ENCODE results near the gene KRTAP9-7. TPM values are rescaled to one million over a fixed set of nuclear protein-coding genes. Genes with fewer than 3 reads are reported as not detected.
"Not testable (repeated sequence)": the region's sequence is repeated elsewhere in the genome, so short reads cannot be mapped to it uniquely, and the experiment has no call there.

KRTAP9-7 gene, protein sequence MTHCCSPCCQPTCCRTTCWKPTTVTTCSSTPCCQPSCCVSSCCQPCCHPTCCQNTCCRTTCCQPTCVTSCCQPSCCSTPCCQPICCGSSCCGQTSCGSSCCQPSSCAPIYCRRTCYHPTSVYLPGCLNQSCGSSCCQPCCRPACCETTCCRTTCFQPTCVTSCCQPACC
- total RNA-seq, result not detected in 2 replicates

DNA sequence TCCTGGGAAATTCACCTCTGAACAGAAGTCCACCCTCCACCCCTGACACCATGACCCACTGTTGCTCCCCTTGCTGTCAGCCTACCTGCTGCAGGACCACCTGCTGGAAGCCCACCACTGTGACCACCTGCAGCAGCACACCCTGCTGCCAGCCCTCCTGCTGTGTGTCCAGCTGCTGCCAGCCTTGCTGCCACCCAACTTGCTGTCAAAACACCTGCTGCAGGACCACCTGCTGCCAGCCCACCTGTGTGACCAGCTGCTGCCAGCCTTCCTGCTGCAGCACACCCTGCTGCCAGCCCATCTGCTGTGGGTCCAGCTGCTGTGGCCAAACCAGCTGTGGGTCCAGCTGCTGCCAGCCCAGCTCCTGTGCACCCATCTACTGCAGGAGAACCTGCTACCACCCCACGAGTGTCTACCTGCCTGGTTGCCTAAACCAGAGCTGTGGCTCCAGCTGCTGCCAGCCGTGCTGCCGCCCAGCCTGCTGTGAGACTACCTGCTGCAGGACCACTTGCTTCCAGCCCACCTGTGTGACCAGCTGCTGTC, at the start of gene KRTAP9-7:
Gene KRTAP9-7 (plus strand): TSS at position 51 of the 543 bp plus-strand sequence. CDS start 0 bp downstream, at position 51.
- H3K4me3 ChIP-seq (ENCODE audit: low read depth, low read length); DNase-seq (ENCODE audit: low read depth): not testable (repeated sequence)

DNA sequence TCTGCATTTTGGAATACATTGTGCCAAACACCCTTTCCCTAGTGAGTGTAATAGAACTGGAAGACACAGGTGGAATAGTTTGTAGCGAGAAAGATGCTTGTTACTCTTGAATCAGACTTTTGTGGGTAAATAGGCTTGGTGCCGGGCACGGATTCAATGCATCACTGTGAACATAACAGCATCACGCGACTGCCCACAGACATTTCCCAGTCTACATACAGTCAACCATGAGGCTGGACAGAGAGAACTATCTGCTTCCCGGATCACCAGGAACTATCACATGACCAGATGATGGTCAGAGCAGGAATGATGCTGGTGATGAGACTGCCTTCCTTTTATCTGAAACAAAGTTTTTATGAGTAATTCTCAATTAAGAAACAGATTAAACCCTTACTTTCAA, 49.4 kb upstream of the KRTAP9-7 start:
- no peak overlapping the region for H3K4me3 ChIP-seq (ENCODE audit: low read depth, low read length)
- DNase-seq (ENCODE audit: low read depth), result no peak
- TF ChIP-seq, protein P1, sequence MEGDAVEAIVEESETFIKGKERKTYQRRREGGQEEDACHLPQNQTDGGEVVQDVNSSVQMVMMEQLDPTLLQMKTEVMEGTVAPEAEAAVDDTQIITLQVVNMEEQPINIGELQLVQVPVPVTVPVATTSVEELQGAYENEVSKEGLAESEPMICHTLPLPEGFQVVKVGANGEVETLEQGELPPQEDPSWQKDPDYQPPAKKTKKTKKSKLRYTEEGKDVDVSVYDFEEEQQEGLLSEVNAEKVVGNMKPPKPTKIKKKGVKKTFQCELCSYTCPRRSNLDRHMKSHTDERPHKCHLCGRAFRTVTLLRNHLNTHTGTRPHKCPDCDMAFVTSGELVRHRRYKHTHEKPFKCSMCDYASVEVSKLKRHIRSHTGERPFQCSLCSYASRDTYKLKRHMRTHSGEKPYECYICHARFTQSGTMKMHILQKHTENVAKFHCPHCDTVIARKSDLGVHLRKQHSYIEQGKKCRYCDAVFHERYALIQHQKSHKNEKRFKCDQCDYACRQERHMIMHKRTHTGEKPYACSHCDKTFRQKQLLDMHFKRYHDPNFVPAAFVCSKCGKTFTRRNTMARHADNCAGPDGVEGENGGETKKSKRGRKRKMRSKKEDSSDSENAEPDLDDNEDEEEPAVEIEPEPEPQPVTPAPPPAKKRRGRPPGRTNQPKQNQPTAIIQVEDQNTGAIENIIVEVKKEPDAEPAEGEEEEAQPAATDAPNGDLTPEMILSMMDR (conservative IDR thresholded peaks at IDR 0.05; ENCODE audit: low read depth, low read length), result no peak

DNA sequence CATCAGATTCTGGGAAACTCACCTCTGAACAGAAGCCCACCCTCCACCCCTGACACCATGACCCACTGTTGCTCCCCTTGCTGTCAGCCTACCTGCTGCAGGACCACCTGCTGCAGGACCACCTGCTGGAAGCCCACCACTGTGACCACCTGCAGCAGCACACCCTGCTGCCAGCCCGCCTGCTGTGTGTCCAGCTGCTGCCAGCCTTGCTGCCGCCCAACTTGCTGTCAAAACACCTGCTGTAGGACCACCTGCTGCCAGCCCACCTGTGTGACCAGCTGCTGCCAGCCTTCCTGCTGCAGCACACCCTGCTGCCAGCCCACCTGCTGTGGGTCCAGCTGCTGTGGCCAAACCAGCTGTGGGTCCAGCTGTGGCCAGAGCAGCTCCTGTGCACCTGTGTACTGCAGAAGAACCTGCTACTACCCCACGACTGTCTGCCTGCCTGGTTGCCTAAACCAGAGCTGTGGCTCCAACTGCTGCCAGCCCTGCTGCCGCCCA, 48.9 kb upstream of the KRTAP9-7 start, which contains the start of gene KRTAP9-2:
Gene KRTAP9-2 (plus strand): TSS at position 51 of the 498 bp plus-strand sequence. CDS start 7 bp downstream, at position 58.
- not testable (repeated sequence) for H3K4me3 ChIP-seq (ENCODE audit: low read depth, low read length); DNase-seq (ENCODE audit: low read depth)

DNA sequence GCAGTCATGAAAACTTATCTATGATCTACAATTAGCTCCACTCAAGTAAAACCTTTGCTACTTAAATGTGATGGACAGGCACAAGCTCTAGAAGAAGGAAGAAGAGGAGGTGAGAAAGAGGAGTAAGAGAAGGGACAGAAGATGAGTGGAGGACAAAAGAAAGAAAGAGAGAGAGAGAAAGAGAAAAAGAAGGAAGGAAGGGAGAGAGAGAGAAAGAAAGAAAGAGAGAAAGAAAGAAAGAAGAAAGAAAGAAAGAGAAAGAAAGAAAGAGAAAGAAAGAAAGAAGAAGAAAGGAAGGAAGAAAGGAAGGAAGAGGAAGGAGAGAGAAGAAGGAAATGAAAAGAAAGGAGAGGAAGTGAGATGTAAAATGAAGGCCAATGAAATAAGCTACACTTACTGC, 45.4 kb upstream of the KRTAP9-7 start:
- TF ChIP-seq, protein P1 (conservative IDR thresholded peaks at IDR 0.05; ENCODE audit: low read depth, low read length), result no peak
- no peak for DNase-seq (ENCODE audit: low read depth)
- H3K4me3 ChIP-seq (ENCODE audit: low read depth, low read length), result no peak overlapping the region

DNA sequence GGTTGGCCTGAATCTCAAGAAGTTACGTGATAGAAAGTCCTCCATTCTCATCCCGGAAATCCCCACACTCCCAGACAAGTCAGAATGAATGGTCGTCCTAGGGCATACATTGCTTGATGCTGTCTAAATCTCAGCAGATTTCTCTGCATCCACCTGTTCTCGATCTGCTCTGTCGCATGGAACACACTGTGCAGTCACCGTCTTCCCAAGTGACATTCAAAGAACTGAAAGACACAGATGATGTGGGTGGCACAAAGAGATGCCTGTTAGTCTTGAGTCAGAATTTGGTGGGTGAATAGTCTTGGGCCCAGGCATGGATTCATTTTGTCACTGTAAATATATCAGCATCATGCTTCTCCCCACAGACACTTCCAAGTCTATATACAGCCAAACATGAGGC, 43.8 kb upstream of the KRTAP9-7 start:
- TF ChIP-seq, protein P1 (conservative IDR thresholded peaks at IDR 0.05; ENCODE audit: low read depth, low read length), result no peak
- no peak for DNase-seq (ENCODE audit: low read depth)
- no peak overlapping the region for H3K4me3 ChIP-seq (ENCODE audit: low read depth, low read length)

DNA sequence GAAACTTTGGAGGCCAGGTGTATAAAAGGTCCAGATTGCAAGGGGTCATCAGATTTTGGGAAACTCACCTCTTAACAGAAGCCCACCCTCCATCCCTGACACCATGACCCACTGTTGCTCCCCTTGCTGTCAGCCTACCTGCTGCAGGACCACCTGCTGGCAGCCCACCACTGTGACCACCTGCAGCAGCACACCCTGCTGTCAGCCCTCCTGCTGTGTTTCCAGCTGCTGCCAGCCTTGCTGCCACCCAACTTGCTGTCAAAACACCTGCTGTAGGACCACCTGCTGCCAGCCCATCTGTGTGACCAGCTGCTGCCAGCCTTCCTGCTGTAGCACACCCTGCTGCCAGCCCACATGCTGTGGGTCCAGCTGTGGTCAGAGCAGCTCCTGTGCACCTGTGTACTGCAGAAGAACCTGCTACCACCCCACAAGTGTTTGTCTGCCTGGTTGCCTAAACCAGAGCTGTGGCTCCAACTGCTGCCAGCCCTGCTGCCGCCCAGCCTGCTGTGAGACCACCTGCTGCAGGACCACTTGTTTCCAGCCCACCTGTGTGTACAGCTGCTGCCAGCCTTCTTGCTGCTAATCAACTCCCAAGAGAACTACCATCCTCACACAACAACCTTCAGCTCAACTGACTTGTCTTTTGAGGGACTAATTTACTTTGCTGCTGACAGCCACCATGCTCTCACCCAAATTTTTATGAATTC, 42.9 kb upstream of the KRTAP9-7 start, which contains the start of gene KRTAP9-3:
Gene KRTAP9-3 (plus strand): TSS at position 51 of the 707 bp plus-strand sequence. CDS start 53 bp downstream, at position 104.
- not testable (repeated sequence) for DNase-seq (ENCODE audit: low read depth); H3K4me3 ChIP-seq (ENCODE audit: low read depth, low read length)

DNA sequence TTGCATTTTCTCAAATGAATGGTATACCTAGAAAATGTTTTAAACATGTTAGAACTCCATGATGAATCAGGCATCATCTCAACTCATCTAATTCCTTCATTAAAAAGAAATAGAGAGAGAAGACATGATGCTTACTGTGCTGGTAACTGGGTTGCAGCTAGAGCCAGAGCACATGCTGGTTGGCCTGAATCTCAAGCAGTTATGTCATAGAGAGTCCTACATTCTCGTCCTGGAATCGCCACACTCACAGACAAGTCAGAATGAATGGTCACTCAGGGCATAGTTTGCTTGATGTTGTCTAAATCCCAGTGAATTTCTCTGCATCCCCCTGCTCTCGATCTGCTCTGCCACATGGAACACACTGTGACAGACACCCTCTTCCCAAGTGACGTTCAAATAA, 38.4 kb upstream of the KRTAP9-7 start:
- H3K4me3 ChIP-seq (ENCODE audit: low read depth, low read length); DNase-seq (ENCODE audit: low read depth): not testable (repeated sequence)

DNA sequence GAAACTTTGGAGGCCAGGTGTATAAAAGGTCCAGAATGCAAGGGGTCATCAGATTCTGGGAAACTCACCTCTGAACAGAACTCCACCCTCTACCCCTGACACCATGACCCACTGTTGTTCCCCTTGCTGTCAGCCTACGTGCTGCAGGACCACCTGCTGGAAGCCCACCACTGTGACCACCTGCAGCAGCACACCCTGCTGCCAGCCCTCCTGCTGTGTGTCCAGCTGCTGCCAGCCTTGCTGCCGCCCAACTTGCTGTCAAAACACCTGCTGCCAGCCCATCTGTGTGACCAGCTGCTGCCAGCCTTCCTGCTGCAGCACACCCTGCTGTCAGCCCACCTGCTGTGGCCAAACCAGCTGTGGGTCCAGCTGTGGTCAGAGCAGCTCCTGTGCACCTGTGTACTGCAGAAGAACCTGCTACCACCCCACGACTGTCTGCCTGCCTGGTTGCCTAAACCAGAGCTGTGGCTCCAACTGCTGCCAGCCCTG, 37.5 kb upstream of the KRTAP9-7 start, which contains the start of gene KRTAP9-8:
Gene KRTAP9-8 (plus strand): TSS at position 51 of the 489 bp plus-strand sequence. CDS start 53 bp downstream, at position 104.
- DNase-seq (ENCODE audit: low read depth); H3K4me3 ChIP-seq (ENCODE audit: low read depth, low read length): not testable (repeated sequence)

DNA sequence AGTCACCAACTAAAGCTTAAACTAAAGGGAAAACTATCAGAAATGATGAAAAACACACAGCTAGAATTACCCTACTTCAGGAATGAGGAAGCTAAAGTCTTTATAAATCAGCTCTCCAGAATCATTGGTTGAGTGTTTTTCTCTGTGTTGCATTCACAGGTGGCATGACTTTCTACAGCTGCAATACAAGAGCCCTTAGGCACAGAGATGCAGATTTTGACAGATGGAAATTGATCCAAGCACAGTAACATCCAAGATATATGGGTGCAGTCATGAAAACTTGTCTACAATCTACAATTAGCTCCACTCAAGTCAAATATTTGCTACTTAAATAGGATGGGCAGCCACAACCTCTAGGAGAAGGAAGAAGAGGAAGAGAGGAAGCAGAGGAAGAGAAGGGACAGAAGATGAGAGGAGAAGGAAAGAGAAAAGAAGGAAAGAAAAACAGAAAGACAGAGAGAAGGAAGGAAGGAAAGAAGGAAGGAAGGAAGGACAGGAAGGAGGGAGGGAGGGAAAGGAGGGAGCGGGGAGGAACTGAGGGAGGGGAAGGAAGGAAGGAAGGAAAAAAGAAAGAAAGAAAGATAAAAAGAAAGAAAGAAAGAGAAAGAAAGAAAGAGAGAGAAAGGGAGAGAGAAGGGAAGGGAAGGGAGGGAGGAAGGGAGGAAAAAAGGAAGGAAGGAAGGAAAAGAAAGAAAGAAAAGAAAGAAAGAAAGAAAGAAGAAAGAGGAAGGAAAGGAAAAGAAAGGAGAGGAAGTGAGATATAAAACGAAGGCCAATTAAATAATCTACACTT, 28.3 kb upstream of the KRTAP9-7 start:
- H3K4me3 ChIP-seq (ENCODE audit: low read depth, low read length); DNase-seq (ENCODE audit: low read depth): not testable (repeated sequence)

DNA sequence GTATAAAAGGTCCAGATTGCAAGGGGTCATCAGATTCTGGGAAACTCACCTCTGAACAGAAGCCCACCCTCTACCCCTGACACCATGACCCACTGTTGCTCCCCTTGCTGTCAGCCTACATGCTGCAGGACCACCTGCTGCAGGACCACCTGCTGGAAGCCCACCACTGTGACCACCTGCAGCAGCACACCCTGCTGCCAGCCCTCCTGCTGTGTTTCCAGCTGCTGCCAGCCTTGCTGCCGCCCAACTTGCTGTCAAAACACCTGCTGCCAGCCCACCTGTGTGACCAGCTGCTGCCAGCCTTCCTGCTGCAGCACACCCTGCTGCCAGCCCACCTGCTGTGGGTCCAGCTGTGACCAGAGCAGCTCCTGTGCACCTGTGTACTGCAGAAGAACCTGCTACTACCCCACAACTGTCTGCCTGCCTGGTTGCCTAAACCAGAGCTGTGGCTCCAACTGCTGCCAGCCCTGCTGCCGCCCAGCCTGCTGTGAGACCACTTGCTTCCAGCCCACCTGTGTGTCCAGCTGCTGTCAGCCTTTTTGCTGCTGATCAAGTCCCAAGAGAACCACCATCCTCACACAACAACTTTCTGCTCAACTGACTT, 25.8 kb upstream of the KRTAP9-7 start, which contains the start of gene KRTAP9-4:
Gene KRTAP9-4 (plus strand): TSS at position 51 of the 604 bp plus-strand sequence. CDS start 34 bp downstream, at position 85.
- H3K4me3 ChIP-seq (ENCODE audit: low read depth, low read length); DNase-seq (ENCODE audit: low read depth): not testable (repeated sequence)

Measured in epithelial cell of proximal tubule (primary cell).